GM21526 (cell line): Measurements from ENCODE around the gene ARHGAP44.
A peak's percentile ranks its signal among the peaks of the same experiment; 100 is the strongest.
"Not testable (repeated sequence)": the region's sequence is repeated elsewhere in the genome, so short reads cannot be mapped to it uniquely, and the experiment has no call there.

Experiments
- ATAC-seq: cut with Tn5 transposase; IDR thresholded peaks from one replicate; pipeline ENCODE4 v1.9.1; 2021; ENCODE audit warnings: moderate library complexity; ENCODE audit not compliant: unreplicated experiment, low FRiP score

The ARHGAP44 gene

GRCh38 chr17:12814718-12815117, 25.4 kb downstream of the ARHGAP44 start:
- no peak for ATAC-seq

DNA sequence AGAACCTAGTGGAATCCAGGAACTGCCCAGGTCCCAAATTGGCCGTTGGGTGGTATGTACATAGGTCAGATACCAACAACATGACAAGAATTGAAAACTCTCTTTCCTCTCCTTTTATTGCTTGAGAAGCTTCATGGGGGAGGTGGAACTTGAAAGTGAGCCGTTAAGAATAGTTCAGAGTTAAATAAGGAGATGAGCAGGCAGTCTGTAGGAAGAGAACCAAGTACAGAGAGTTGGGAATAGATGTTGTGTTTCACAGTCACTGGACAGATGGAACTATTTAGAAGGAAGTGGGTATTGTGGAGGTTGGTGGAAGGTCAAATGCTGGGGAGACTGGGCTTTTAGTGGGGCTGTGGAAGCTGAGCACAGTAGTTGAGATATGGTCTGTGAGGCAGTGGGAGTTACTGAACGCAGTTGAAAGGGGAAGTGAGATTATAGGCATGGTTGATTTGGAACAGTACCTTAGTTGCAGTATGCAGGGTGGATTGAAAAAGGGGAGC, 26.4 kb downstream of the ARHGAP44 start:
- peak; percentile 100 for ATAC-seq

DNA sequence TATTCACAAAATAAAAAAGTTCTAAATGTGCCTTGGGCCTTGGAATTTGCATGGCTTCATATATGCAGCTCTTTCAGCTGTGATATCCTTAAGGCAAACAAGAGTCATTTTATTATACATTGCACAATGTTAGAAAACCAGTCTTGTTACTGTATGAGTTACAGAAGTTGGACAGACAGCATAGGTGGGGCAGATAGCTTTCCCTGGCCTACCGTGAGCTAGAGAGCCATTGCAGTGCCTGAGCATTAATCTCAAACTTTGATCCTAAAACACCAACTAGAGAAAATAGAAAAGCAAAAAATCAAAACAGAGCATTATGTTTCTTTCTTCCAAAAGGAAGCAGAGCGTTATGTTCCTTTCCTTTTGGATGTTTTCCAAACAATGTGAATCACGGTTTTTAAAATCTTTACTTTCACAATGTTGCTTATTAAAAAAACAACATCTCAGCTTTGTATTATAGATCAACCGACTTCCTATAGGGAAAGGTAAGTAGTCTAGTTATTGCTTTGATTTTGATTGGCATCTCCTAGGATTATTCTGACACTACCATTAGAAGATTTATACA, 32.2 kb downstream of the ARHGAP44 start:
- ATAC-seq = no peak

DNA sequence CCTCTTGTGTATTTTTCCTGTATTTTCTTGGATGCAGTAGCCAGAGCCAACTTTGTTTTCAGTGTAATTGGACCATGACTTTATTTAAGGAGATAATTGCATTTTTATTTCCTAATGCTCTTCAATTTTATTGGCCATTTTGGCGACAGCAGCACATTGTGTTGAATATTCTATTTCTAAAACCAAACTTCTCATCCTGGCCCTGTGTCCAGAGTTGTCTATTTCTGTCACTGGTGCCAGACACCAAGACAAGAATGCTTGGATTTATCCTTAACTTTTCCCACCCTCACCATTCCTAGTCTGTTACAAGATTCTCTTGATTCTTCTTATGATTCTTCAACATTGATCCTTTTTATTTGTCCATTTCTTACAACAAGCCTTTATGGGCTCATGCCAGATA, 37.1 kb downstream of the ARHGAP44 start:
- ATAC-seq = no peak

- no peak for ATAC-seq
These were observed 41.5 kb downstream of the ARHGAP44 start for GRCh38 chr17:12830777-12831247.

GRCh38 chr17:12831839-12832238, 42.5 kb downstream of the ARHGAP44 start:
- no peak for ATAC-seq

DNA sequence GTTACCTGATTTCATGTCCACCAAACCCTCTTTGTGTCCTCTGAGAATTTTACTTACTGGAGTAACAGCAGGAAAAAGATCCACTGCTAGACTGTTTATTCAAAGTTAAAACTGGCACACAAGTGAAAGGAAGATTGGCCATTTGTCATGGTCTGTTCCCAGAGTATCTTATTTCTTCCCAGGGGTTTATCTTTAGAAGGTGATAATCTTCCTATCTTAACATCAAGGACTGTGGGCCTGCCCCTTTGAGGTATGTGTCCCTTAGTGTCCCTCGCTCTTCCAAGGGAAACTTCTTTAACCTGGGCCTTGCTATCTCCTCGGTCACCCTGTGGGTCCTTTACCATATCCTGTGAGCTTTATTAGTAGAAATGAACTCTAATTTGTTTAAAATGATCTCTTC, 49.7 kb downstream of the ARHGAP44 start:
- ATAC-seq = no peak

DNA sequence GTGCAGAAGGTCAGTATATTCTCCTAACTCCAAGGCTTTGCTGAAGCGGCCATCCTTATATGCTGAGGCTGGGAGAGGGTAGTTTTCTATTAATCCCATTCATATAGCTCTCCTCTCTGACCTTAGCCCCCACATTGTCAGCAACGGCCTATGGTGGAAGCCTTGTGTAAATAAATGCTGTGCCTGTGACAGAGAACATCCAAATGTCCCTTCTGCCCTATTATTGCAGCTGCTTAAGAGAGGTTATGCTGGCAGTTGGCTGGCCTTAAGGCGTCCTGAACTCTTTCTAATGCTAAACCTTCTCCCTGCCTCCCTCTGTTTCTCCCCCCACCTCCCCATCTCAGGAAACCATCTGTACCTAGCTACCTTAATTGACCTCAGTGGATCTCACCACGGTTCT, 53.6 kb downstream of the ARHGAP44 start:
- ATAC-seq = no peak

- ATAC-seq = no peak
These were observed 61.7 kb downstream of the ARHGAP44 start for GRCh38 chr17:12850996-12851395.

- no peak for ATAC-seq
These were observed 62.7 kb downstream of the ARHGAP44 start for GRCh38 chr17:12851901-12852435.

- ATAC-seq = no peak
These were observed 64.6 kb downstream of the ARHGAP44 start for GRCh38 chr17:12853921-12854320.

DNA sequence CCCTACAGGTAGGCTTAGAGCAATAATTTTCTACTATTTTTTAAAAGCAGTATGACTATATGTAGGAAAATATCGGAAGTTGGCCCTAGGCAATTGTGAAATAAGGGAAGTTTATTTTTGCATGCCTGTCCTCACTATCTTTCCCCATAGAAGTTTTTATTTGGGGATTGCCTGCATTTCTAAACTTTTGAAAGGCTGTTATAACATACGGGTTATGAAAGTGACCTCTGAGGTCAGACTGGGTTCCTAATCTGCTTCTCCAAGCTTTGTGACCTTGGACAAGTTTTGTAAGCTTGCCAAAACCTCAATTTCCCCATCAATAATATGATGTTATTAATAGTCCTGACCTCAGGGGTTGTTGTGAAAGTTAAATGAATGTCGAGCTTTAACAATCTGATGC, 67.1 kb downstream of the ARHGAP44 start:
- ATAC-seq = no peak

DNA sequence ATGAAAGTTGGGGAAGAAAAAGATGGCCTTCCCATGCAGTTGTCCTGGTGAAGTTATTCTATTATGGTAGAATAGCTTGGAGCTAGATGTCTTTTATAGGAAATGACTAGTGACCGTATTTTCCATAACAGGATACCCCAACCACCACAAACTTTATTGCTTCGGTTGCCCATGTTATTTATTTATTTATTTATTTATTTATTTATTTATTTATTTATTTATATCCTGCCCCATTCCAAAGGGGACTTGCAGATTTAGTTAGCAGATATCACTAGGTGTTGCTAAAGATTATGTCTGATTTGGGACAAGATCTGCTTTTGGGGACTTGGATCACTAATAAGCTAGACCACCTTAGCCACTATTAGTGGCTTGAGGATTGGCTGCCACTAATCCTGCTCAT, 68.3 kb downstream of the ARHGAP44 start:
- no peak for ATAC-seq

DNA sequence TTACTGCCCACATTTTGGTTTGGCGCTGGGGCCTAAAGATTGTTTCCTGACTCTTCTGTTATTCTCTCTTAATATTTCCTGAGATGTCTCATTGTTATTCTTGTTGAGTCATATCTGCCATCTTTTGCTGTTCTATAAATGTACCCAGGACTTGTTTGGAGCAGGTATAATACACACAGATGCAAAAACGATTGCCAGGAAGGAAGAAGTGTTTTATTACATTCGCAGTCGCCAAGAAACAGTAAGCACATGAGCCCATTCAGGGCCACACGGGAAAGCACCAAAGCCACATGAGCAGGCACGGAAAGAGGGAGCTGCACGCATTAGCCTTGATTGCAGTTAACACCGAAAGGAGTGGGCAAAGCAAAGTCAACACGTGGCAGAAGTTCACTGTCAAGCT, 70.2 kb downstream of the ARHGAP44 start:
- ATAC-seq = no peak

DNA sequence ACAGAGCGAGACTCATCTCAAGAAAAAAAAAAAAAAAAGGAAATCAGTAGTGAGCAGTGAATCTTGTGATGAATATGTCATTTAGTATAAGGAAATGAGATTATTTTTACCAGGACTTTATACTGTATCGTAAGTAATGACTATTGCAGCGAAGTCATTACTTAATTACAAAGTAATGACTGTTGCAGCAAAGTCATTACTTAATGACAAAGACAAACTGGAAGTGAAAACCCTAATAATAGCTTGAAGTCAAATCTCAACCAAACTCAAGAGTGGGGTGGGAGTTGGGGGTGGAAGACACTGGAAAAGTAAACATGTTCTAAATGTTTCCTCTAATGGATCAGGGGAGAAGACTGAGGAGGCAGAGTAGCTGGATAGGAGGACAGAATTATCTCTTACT, 76.5 kb downstream of the ARHGAP44 start:
- ATAC-seq = no peak

GRCh38 chr17:12866244-12866643, 76.9 kb downstream of the ARHGAP44 start:
- no peak for ATAC-seq

- no peak for ATAC-seq
These were observed 78.4 kb downstream of the ARHGAP44 start for GRCh38 chr17:12867726-12868125.

- ATAC-seq = not testable (repeated sequence)
These were observed 84.3 kb downstream of the ARHGAP44 start for GRCh38 chr17:12873415-12874125.

GRCh38 chr17:12877953-12878669, 88.8 kb downstream of the ARHGAP44 start:
- no peak for ATAC-seq

- ATAC-seq = not testable (repeated sequence)
These were observed 89.8 kb downstream of the ARHGAP44 start for GRCh38 chr17:12879096-12879495.

DNA sequence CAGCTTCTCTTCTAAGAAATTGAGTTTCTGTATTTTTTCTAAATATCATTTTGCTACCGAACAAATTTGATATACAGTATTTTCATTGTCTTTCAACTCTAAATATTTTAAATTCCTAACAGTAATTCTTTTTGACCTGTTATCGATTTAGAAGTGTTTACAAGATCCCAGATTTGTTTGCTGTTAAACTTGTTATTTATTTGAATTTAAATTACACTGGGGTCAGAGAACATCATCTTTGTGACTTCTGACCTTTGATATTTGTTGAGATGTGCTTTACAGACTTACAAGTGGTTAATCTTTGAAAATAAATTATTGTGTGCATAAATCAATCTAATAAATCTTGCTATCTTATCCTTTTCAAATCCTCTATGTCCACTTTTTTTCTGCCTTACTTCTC, 94.2 kb downstream of the ARHGAP44 start:
- ATAC-seq = no peak
